ENCODE measurements around the gene TRAPPC2B.

GRCh38 chr19:57334191-57334590 lies 29.2 kb upstream of the TRAPPC2B start:
- TF ChIP-seq YY1 (IDR thresholded peaks at IDR 0.05; ENCODE audit: insufficient read depth, insufficient read length), result no peak
- TF ChIP-seq ZNF274 (IDR thresholded peaks at IDR 0.05; ENCODE audit: low read depth, low read length), result no peak
